Endometrium (tissue), 2 donors: ENCODE results near the gene NEDD4L.
"Not testable (repeated sequence)": the region's sequence is repeated elsewhere in the genome, so short reads cannot be mapped to it uniquely, and the experiment has no call there.

ENCODE experiments used
- FAIRE-seq: peaks from 2 replicates; lab custom pipeline; 2012; peaks lifted over from hg19 to GRCh38; lab: Jason Lieb, UNC
- donor health status: control.
- donor health status: control.

NEDD4L gene

GRCh38 chr18:58157237-58157636 lies 113.2 kb downstream of the NEDD4L start:
- FAIRE-seq, result no peak

DNA sequence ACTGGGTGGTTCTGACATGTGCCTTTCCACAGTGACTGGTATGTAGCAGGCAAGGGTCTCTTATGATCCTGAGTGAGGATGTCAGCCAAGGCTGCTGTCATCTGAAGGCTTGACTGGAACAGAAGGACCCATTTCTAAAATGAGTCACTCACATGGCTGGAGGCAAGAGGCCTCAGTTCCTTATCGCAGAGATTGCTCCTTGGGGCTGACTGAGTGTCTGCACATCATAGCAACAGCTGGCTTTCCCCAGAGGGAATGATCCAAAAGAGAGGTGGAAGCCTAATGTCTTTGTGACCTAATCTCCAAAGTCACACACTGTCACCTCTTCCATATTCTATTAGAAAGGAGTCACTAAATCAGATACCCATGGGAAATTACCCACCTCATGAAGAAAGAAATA lies 114.0 kb downstream of the NEDD4L start:
- no peak for FAIRE-seq

DNA sequence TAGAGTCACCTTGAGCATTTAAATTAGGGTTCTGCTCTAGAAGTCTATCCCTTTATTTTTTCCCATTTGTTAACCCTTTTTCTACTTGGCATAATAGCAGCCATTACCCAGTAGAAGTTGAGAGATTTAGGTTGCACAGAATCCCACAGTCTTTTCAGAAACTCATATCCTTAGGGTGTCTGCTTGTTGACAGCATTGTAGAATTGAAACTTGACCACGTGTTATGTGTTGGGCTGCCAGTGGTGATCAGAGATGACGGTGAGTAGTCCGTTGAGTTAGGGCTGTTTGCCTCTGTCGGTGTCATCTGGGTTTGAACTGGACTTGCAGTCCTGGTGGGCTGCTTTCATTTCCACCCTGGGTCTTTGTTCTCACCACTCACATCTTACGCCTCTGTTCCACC lies 114.4 kb downstream of the NEDD4L start:
- FAIRE-seq, result no peak

GRCh38 chr18:58161659-58162058 lies 117.6 kb downstream of the NEDD4L start:
- FAIRE-seq, result no peak

DNA sequence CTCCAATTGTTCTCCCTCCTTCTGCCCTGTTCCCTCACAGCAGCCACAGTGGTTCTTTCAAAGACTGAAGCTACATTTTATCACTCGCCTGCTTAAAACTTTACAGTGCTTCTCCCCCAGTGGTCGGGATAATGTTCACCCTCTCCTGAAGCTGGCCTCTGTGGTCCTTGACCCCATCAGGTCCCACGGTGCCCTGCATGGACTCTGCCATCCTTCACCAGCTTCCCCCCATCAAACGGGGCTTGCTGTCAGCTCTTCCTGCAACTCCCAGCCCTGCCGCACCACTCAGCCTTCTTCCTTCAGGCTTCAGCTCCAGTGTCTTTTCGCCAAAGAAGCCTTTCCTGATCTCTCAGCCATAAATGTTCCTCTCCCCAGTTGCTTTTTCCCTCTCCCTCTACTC lies 118.1 kb downstream of the NEDD4L start:
- no peak for FAIRE-seq

GRCh38 chr18:58163004-58163590 lies 119.1 kb downstream of the NEDD4L start:
- FAIRE-seq, result no peak

DNA sequence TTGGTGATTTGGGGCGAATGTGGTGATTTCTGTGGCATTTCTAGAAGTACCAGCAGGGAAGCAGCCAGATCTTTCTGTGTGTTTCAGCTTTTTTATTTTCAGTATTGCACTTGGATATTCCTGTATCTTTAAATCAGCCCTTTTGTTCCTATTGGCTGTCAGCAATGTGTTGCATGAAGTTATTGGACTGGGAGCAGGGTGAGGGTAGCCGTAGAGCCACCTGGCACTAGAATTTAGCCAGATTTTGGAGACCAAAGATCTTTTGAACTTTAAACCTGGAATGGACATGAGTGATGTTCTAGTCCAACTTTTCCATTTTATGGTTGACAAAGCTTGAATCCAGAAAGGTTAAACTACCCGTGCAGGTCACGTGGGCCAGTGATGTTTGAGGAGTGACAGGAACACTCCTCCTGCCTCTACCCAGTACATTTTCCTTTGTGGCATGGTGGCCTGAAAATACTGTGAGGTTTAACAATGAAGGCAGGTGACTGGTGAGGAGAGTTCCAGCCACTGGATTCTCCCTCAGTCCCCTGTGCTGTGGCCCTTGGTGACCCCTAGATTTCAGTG lies 122.3 kb downstream of the NEDD4L start:
- FAIRE-seq, result no peak

- FAIRE-seq, result no peak
These were observed 123.0 kb downstream of the NEDD4L start for GRCh38 chr18:58167073-58167472.

- no peak for FAIRE-seq
These were observed 124.2 kb downstream of the NEDD4L start for GRCh38 chr18:58168221-58168620.

GRCh38 chr18:58168993-58169392 lies 125.0 kb downstream of the NEDD4L start:
- no peak for FAIRE-seq

GRCh38 chr18:58169472-58169871 lies 125.4 kb downstream of the NEDD4L start:
- no peak for FAIRE-seq

- not testable (repeated sequence) for FAIRE-seq
These were observed 126.0 kb downstream of the NEDD4L start for GRCh38 chr18:58170036-58170435.

- no peak for FAIRE-seq
These were observed 128.0 kb downstream of the NEDD4L start for GRCh38 chr18:58172031-58172430.

DNA sequence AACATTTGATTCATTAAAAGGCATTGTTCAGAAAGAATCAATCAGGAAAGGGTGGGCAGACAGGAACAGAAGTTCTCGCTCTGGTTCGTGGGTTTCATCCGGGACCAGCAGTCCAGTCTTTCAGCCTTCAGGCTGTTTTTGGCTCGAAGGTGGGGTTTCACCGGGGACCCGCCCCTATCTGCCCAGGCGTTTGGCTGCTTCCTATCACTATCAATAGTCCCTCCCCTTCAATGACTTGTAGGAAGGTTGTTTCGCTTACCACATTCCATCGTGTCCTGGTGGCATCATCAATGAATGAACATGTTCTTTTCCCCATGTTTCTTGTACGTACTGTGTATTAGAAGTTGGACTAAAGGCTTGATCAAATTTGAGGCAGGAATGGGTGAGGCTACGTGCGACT lies 130.3 kb downstream of the NEDD4L start:
- FAIRE-seq, result no peak

GRCh38 chr18:58175122-58175785 lies 131.2 kb downstream of the NEDD4L start:
- no peak for FAIRE-seq

GRCh38 chr18:58175786-58176176 lies 131.8 kb downstream of the NEDD4L start:
- no peak for FAIRE-seq

DNA sequence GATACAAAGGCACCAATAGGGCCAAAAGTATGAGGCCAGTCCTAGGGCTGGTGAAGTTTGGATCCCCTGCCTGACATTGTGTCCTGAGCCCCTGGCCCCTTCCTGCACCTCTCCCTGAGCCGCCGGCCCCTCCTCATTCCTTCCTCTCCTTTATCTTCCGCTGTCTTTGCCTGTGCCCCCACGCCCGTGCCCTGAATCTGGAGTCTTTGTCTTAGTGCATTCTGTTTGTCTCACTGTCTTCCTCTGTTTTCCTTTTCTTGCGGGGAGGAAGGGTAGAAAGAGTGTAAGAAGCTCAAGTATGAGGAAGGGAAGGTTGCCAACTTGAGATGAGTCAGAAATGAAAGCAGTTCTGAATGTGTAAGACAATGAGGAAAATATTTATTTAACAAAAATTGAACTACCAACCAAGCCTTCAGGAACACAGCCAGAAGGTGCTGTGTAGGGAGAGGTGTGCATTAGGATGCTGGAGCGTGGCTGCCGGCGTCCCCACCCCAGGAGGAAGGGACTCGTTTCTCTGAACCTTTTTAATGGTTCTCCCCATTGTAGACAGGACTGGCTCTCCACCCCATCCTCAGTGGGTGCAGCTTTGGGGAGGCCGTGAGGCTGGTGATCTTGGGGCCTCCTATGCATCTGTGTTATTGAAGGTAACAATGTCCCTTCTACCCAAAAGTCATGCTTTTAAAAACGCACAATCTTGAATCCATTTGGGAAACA lies 133.1 kb downstream of the NEDD4L start:
- FAIRE-seq, result no peak

DNA sequence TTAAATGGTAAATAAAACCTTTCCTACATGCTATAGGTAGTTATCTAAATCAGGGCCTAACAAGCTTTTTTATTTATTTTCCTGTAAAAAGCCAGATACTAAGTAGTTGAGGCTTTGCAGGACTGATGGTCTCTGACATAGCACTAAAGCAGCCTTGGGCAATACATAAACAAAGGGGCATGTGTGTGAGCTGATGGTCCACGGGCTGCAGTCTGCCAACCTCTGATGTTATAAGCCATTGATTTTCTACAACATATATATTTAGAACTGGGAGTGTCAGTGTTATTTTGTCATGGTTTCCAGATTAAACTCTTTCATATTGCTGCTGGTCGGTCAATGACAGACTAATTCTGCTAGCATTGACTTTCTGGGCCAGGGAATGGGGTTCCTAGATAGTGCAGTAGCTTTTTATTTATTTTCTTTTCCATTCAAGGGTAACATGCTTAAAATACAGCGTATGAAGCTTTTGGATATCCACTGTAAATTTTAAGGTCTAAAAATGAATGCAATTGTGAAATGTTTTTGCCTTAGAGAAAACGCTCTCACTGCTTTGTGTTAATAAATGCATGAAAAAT lies 134.0 kb downstream of the NEDD4L start:
- FAIRE-seq, result no peak

DNA sequence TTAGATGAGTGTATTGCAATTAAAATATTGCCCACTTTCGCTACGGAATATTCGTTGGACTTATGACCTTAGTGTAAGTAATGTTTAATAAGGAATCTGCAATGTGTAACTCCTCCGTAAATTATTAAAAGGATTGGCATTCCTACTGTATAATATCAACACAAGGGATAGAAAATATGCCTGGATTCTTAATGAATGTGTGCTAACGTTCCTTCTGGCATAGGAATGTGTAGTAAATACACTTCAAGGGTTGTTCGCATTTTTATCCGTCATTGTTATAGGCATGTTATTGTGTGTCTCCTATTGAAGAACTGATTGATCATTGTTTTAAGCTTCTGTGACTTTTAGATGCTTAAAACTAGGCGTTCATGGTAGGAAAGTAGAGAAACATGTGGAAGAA lies 134.5 kb downstream of the NEDD4L start:
- FAIRE-seq, result no peak

GRCh38 chr18:58180172-58180571 lies 136.1 kb downstream of the NEDD4L start:
- FAIRE-seq, result no peak

DNA sequence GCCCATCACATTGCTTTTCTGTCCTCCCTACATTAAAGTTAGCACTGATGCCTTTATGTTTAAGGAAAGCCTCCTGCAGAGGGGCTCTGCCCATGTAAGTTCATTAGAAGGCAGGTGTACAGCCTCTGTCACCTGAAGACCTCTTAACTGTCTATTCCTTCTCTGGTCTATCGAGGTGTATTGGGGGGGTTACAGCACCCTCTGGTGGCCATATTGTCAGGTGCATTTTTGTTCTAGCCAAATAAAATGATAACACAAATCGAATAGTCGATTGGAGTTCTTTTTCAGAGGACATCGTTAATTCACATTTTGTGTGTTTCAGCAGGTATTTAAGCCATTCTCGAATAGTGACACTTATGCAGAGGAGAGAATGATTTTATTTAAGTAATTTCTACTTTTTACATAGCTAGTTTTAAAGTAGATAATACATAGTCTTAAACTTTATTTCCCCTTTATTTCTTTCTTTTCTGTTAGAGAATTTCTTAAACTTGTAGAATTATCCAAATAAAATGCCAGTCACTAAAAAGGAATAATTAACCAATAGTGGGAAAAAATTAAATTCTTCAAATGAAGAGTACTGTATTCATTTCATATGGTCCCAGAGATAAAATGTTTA lies 136.8 kb downstream of the NEDD4L start:
- peak; percentile 39 for FAIRE-seq

- FAIRE-seq, result no peak
These were observed 138.0 kb downstream of the NEDD4L start for GRCh38 chr18:58181988-58182387.
